Bronchial epithelial cell (primary cell): ENCODE results near the gene KRTAP19-3. TPM values are rescaled to one million over a fixed set of nuclear protein-coding genes. Genes with fewer than 3 reads are reported as not detected.
A peak's percentile ranks its signal among the peaks of the same experiment; 100 is the strongest.

ENCODE experiments used
- DNase-seq: peaks from one replicate; pipeline ENCODE4 v3.0.0-alpha.2; 2010; ENCODE audit warnings: low read depth
- FAIRE-seq: peaks from 2 replicates; lab custom pipeline; 2011; peaks lifted over from hg19 to GRCh38; lab: Jason Lieb, UNC
- H3K27me3 ChIP-seq: 2 replicates; pipeline ENCODE4 v1.5.1; 2011; ENCODE audit warnings: low read length; ENCODE audit not compliant: control insufficient read depth, insufficient read depth
- H3K36me3 ChIP-seq: 2 replicates; pipeline ENCODE4 v1.5.1; 2011; ENCODE audit warnings: low read length; ENCODE audit not compliant: control insufficient read depth, insufficient read depth
- H3K4me3 ChIP-seq: 2 replicates; pipeline ENCODE4 v1.5.1; 2011; ENCODE audit warnings: mild to moderate bottlenecking, low read depth, low read length, control low read depth
- CTCF ChIP-seq: IDR thresholded peaks from 2 replicates; pipeline ENCODE4 v1.5.1; 2011; ENCODE audit warnings: mild to moderate bottlenecking, moderate library complexity, low read length, control low read depth, inconsistent platforms; ENCODE audit not compliant: insufficient read depth, severe bottlenecking
- total RNA-seq: library from RNA; depleted of rRNA; stranded (reverse); fragments of >200 nt; gene quantifications from 2 replicates; pipeline ENCODE4 v1.2.1, GENCODE V29; 2014

The KRTAP19-3 gene
- total RNA-seq, 1 donor from 2014 or later, result not detected

GRCh38 chr21:30497065-30497464 is 5.3 kb upstream of the KRTAP19-3 start, which contains the start of gene KRTAP19-4:
TSS of gene KRTAP19-4 (minus strand) at chr21:30497165. CDS start at chr21:30497110, 55 bp downstream.
- TF ChIP-seq CTCF, result no peak
- FAIRE-seq (peak; percentile 70), DNase-seq (no peak)
- Histone ChIP-seq H3K4me3 (no peak within 1 kb of the TSS), H3K36me3 (no peaks in the 10 kb centered on the region), H3K27me3 (no peaks in the 10 kb centered on the region)

- FAIRE-seq (no peak), DNase-seq (no peak)
- Histone ChIP-seq H3K27me3 (no peaks in the 10 kb centered on the region), H3K4me3 (no peak within 1 kb of the TSS), H3K36me3 (no peaks in the 10 kb centered on the region)
- no peak for TF ChIP-seq CTCF
Measured at GRCh38 chr21:30487336-30487735, 4.5 kb downstream of the KRTAP19-3 start, which contains the start of gene KRTAP19-2. TSS of gene KRTAP19-2 (minus strand) at chr21:30487436. CDS start at chr21:30487348, 88 bp downstream.

GRCh38 chr21:30486180-30486579 is 5.6 kb downstream of the KRTAP19-3 start:
- no peaks in the 10 kb centered on the region for H3K27me3 ChIP-seq
- H3K4me3 ChIP-seq, result no peak overlapping the region
- DNase-seq (no peak), FAIRE-seq (no peak)
- TF ChIP-seq CTCF, result no peak
- no peaks in the 10 kb centered on the region for H3K36me3 ChIP-seq

GRCh38 chr21:30482130-30482529 is 9.7 kb downstream of the KRTAP19-3 start:
- FAIRE-seq (no peak), DNase-seq (peak; percentile 75)

GRCh38 chr21:30480145-30480544 is 11.7 kb downstream of the KRTAP19-3 start, which contains the start of gene KRTAP19-1:
TSS of gene KRTAP19-1 (minus strand) at chr21:30480367. CDS start at chr21:30480317, 50 bp downstream.
- no peaks in the 10 kb centered on the region for H3K36me3 ChIP-seq
- no peak for TF ChIP-seq CTCF
- no peak within 1 kb of the TSS for H3K4me3 ChIP-seq
- no peaks in the 10 kb centered on the region for H3K27me3 ChIP-seq
- peak; percentile 84 for FAIRE-seq
- DNase-seq, result peak; percentile 25

More at GRCh38 chr21:30482130-30482529, 9.7 kb downstream of the KRTAP19-3 start:
- no peak for TF ChIP-seq CTCF
- Histone ChIP-seq H3K27me3 (no peaks in the 10 kb centered on the region), H3K4me3 (no peak overlapping the region), H3K36me3 (no peaks in the 10 kb centered on the region)

GRCh38 chr21:30479259-30479658 is 12.6 kb downstream of the KRTAP19-3 start:
- no peak overlapping the region for H3K4me3 ChIP-seq
- no peak for TF ChIP-seq CTCF
- FAIRE-seq (no peak), DNase-seq (no peak)
- H3K36me3 ChIP-seq, result no peaks in the 10 kb centered on the region
- H3K27me3 ChIP-seq, result no peaks in the 10 kb centered on the region
